Daoy (cell line): ENCODE data around the gene OR11A1. TPM values are rescaled to one million over a fixed set of nuclear protein-coding genes. Genes with fewer than 3 reads are reported as not detected.

Source experiments
- DNase-seq: peaks from one replicate; pipeline ENCODE4 v3.0.0-alpha.2; 2015; ENCODE audit warnings: low read depth
- total RNA-seq: library from RNA; depleted of rRNA; stranded (reverse); fragments of >200 nt; shearing (Covaris generic); gene quantifications from 2 replicates; pipeline ENCODE4 v1.2.3, GENCODE V29; 2014; rRNA removed

Gene OR11A1
- total RNA-seq, 1 experiment from 2014 or later = not detected

- DNase-seq = no peak
These were observed 68.3 kb downstream of the OR11A1 start for GRCh38 chr6:29388533-29388932.

GRCh38 chr6:29376003-29376402 lies 80.9 kb downstream of the OR11A1 start:
- no peak for DNase-seq

Other genes with a start within 250 kb of the OR11A1 start
- not detected in 2 replicates for gene OR14J1, start 155.4 kb downstream of the OR11A1 start, total RNA-seq
- not detected in 2 replicates for gene OR5V1, start 88.2 kb downstream of the OR11A1 start, total RNA-seq
- gene OR12D3, start 81.8 kb downstream of the OR11A1 start, total RNA-seq = not detected in 2 replicates
- not detected in 2 replicates for gene OR12D2, start 61.4 kb downstream of the OR11A1 start, total RNA-seq
- not detected in 2 replicates for gene OR12D1, start 42.1 kb downstream of the OR11A1 start, total RNA-seq
- gene OR10C1, start 17.8 kb downstream of the OR11A1 start, total RNA-seq = not detected in 2 replicates
- not detected in 2 replicates for gene OR2H1, start 84 bp upstream of the OR11A1 start, total RNA-seq
- not detected in 2 replicates for gene MAS1L, start 30.9 kb upstream of the OR11A1 start, total RNA-seq
- gene UBD, start 102.7 kb upstream of the OR11A1 start, total RNA-seq = 2.8 and 10.1 TPM in 2 replicates
- gene OR2H2, start 128.1 kb upstream of the OR11A1 start, total RNA-seq = not detected in 2 replicates
- gene GABBR1, start 176.1 kb upstream of the OR11A1 start, total RNA-seq = 1.3 and 4.3 TPM in 2 replicates
- gene MOG, start 200.0 kb upstream of the OR11A1 start, total RNA-seq = not detected in 2 replicates
- 0.57 TPM in 1 of 2 replicates, not detected in the other for gene ZFP57, start 224.1 kb upstream of the OR11A1 start, total RNA-seq